GM23338 (cell line): ENCODE results near the gene DCLK1. TPM values are rescaled to one million over a fixed set of nuclear protein-coding genes. Genes with fewer than 3 reads are reported as not detected.
"Not testable (repeated sequence)": the region's sequence is repeated elsewhere in the genome, so short reads cannot be mapped to it uniquely, and the experiment has no call there.

Source experiments
- ATAC-seq: fragments of 200-7000 bp; cut with Tn5 transposase; 3 replicates; pipeline ENCODE4 v1.9.1; 2020
- DNase-seq: peaks from one replicate; pipeline ENCODE4 v3.0.0-alpha.2; 2015; ENCODE audit warnings: low spot score
- H2AFZ ChIP-seq: fragments of 200-600 bp; sonication (generic); 2 replicates; pipeline ENCODE4 v1.8.0; 2016; ENCODE audit warnings: antibody characterized with exemption, mild to moderate bottlenecking, moderate library complexity
- H3F3A ChIP-seq: fragments of 200-600 bp; sonication (generic); replicated peaks from 2 replicates; pipeline ENCODE4 v1.8.0; 2017; ENCODE audit warnings: antibody characterized with exemption, mixed run types, low read depth
- H3K27ac ChIP-seq: fragments of 200-600 bp; sonication (generic); 2 replicates; pipeline ENCODE4 v1.6.1; 2016; ENCODE audit warnings: low read depth
- H3K27me3 ChIP-seq: fragments of 200-600 bp; sonication (generic); 2 replicates; pipeline ENCODE4 v1.8.0; 2016; ENCODE audit warnings: mild to moderate bottlenecking, mixed run types, moderate library complexity; ENCODE audit not compliant: insufficient read depth
- H3K36me3 ChIP-seq: fragments of 200-600 bp; sonication (generic); 2 replicates; pipeline ENCODE4 v1.8.0; 2016; ENCODE audit warnings: mild to moderate bottlenecking; ENCODE audit not compliant: insufficient read depth
- H3K4me1 ChIP-seq: fragments of 200-600 bp; sonication (generic); 2 replicates; pipeline ENCODE4 v1.8.0; 2016; ENCODE audit warnings: mild to moderate bottlenecking, moderate library complexity; ENCODE audit not compliant: insufficient read depth
- H3K4me2 ChIP-seq: fragments of 200-600 bp; sonication (generic); 2 replicates; pipeline ENCODE4 v1.7.1; 2017; ENCODE audit warnings: mixed run types
- H3K4me3 ChIP-seq: fragments of 200-600 bp; sonication (generic); 2 replicates; pipeline ENCODE4 v1.6.1; 2016; ENCODE audit warnings: mixed run types
- H3K79me2 ChIP-seq: fragments of 200-600 bp; sonication (generic); replicated peaks from 2 replicates; pipeline ENCODE4 v1.8.0; 2017; ENCODE audit warnings: mild to moderate bottlenecking; ENCODE audit not compliant: insufficient read depth
- H3K9me2 ChIP-seq: fragments of 200-600 bp; sonication (generic); 2 replicates; pipeline ENCODE4 v1.8.0; 2017; ENCODE audit not compliant: insufficient read depth
- H4K20me1 ChIP-seq: fragments of 200-600 bp; sonication (generic); replicated peaks from 2 replicates; pipeline ENCODE4 v1.8.0; 2017; ENCODE audit warnings: mild to moderate bottlenecking; ENCODE audit not compliant: insufficient read depth
- H3K27ac Mint-ChIP-seq: 2 replicates; pipeline ENCODE4 v1.8.0; 2020; ENCODE audit warnings: inconsistent platforms, mild to moderate bottlenecking, moderate library complexity, mixed read lengths
- H3K27me3 Mint-ChIP-seq: 3 replicates; pipeline ENCODE4 v1.8.0; 2022; ENCODE audit warnings: low read depth, mild to moderate bottlenecking, moderate library complexity, mixed read lengths, inconsistent platforms; ENCODE audit not compliant: insufficient read depth, poor library complexity
- H3K36me3 Mint-ChIP-seq: 3 replicates; pipeline ENCODE4 v1.8.0; 2021; ENCODE audit warnings: low read depth, mild to moderate bottlenecking, inconsistent platforms, moderate library complexity, mixed read lengths
- H3K4me1 Mint-ChIP-seq: 3 replicates; pipeline ENCODE4 v1.8.0; 2020; ENCODE audit warnings: mild to moderate bottlenecking, inconsistent platforms, mixed read lengths
- H3K4me3 Mint-ChIP-seq: 3 replicates; pipeline ENCODE4 v1.8.0; 2021; ENCODE audit warnings: moderate library complexity, mild to moderate bottlenecking, inconsistent platforms, mixed read lengths
- H3K9me3 Mint-ChIP-seq: 3 replicates; pipeline ENCODE4 v1.8.0; 2020; ENCODE audit warnings: moderate library complexity, mild to moderate bottlenecking, inconsistent platforms, mixed read lengths
- CTCF ChIP-seq, 2 experiments: fragments of 200-600 bp in 1 of 2; sonication (generic) in 1 of 2; conservative IDR thresholded peaks; 2 replicates each; pipeline versions ENCODE4 v1.5.1 to v1.6.1; 2016 to 2017; ENCODE audit warnings: antibody characterized with exemption in 2 of 2, low read depth in 2 of 2, mild to moderate bottlenecking in 2 of 2, moderate library complexity in 1 of 2
- EZH2phosphoT487 ChIP-seq: fragments of 200-600 bp; sonication (generic); IDR thresholded peaks from one replicate; pipeline ENCODE4 v1.8.1; 2018; ENCODE audit warnings: antibody characterized with exemption; ENCODE audit not compliant: unreplicated experiment
- JUNB ChIP-seq: IDR thresholded peaks from one replicate; pipeline ENCODE4 v1.6.1; 2016; ENCODE audit warnings: antibody characterized with exemption; ENCODE audit not compliant: unreplicated experiment
- POLR2AphosphoS5 ChIP-seq: IDR thresholded peaks from 2 replicates; pipeline ENCODE4 v1.6.1; 2016; ENCODE audit warnings: antibody characterized with exemption, low read depth
- STAT1 ChIP-seq: IDR thresholded peaks from one replicate; pipeline ENCODE4 v1.6.1; 2016; ENCODE audit warnings: antibody characterized with exemption; ENCODE audit not compliant: unreplicated experiment
- ZNF462 ChIP-seq: fragments of 250-450 bp; sonication (Bioruptor Pico); IDR thresholded peaks from 2 replicates; pipeline ENCODE4 v1.5.0; 2020; ENCODE audit warnings: mild to moderate bottlenecking, moderate library complexity
- polyA plus RNA-seq: library from polyadenylated mRNA; unstranded; fragments of >200 nt; fragmentation: Nextera tagmentation; extraction: Ambion mirVana; gene quantifications from 2 replicates; pipeline ENCODE4 v1.2.1, GENCODE V29; 2016
- total RNA-seq: library from RNA; depleted of rRNA; stranded (reverse); fragments of >200 nt; shearing (Covaris generic); gene quantifications from 2 replicates; pipeline ENCODE4 v1.2.3, GENCODE V29; 2014
- TF ChIP-seq, protein P1 (sequence below): IDR thresholded peaks from one replicate; pipeline ENCODE4 v1.6.1; 2018; ENCODE audit warnings: antibody characterized with exemption; ENCODE audit not compliant: unreplicated experiment

Gene DCLK1
- total and polyA plus RNA-seq, 2 experiments from 2014 or later: 13.1 to 57.7 TPM

DNA sequence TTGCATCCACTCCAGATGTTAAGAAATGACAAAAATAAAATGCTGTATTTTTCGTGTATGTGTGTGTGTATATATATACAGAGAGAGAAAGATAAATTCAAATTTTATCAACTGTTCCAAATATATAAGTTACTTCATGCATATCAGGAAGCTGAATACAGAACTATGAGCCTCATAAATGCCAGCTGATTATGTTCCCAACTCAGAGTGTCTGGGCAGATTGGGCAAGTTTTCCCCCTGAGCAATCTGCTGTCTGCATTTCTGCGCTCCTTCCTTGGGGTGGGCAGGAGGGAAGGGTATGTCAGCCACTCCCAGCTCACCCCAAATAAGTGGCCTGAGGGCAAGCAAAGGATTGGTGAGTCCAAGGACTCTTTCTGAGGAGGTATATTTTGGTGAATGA lies 154.1 kb downstream of the DCLK1 start (continued):
- TF ChIP-seq POLR2AphosphoS5 (no peak), CTCF (conservative IDR thresholded peaks at IDR 0.05; ENCODE audit: low read depth in 2 of 2) (no peak)

GRCh38 chr13:35976126-35976525 lies 155.1 kb downstream of the DCLK1 start:
- DNase-seq (no peak), ATAC-seq (no peak)
- H3K36me3 Mint-ChIP-seq: peaks cover 38% of the 10 kb centered on the region
- Histone ChIP-seq H3K4me2 (no peak overlapping the region), H3K79me2 (no peaks in the 10 kb centered on the region), H3K36me3 (no peaks in the 10 kb centered on the region), H3K4me1 (peaks cover 16% of the 10 kb centered on the region), H3K4me3 (no peak overlapping the region), H3K9me2 (peaks cover 5% of the 10 kb centered on the region; the same call in 1 of the 2 replicates), H4K20me1 (no peaks in the 10 kb centered on the region), H2AFZ (no peak overlapping the region), H3K27ac (no peak overlapping the region), H3K27me3 (no peaks in the 10 kb centered on the region), H3F3A (no peaks in the 10 kb centered on the region)
- H3K4me1 Mint-ChIP-seq: peaks cover 12% of the 10 kb centered on the region; the same call in 2 of the 3 replicates
- H3K9me3 Mint-ChIP-seq: peaks cover 39% of the 10 kb centered on the region
- no peak for TF ChIP-seq JUNB
- no peak for TF ChIP-seq STAT1
- no peak for TF ChIP-seq ZNF462 (CRISPR knock-in tag)
- TF ChIP-seq, protein P1, sequence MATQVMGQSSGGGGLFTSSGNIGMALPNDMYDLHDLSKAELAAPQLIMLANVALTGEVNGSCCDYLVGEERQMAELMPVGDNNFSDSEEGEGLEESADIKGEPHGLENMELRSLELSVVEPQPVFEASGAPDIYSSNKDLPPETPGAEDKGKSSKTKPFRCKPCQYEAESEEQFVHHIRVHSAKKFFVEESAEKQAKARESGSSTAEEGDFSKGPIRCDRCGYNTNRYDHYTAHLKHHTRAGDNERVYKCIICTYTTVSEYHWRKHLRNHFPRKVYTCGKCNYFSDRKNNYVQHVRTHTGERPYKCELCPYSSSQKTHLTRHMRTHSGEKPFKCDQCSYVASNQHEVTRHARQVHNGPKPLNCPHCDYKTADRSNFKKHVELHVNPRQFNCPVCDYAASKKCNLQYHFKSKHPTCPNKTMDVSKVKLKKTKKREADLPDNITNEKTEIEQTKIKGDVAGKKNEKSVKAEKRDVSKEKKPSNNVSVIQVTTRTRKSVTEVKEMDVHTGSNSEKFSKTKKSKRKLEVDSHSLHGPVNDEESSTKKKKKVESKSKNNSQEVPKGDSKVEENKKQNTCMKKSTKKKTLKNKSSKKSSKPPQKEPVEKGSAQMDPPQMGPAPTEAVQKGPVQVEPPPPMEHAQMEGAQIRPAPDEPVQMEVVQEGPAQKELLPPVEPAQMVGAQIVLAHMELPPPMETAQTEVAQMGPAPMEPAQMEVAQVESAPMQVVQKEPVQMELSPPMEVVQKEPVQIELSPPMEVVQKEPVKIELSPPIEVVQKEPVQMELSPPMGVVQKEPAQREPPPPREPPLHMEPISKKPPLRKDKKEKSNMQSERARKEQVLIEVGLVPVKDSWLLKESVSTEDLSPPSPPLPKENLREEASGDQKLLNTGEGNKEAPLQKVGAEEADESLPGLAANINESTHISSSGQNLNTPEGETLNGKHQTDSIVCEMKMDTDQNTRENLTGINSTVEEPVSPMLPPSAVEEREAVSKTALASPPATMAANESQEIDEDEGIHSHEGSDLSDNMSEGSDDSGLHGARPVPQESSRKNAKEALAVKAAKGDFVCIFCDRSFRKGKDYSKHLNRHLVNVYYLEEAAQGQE: no peak
- no peak for TF ChIP-seq CTCF (conservative IDR thresholded peaks at IDR 0.05; ENCODE audit: low read depth in 2 of 2)
- no peak for TF ChIP-seq EZH2phosphoT487
- H3K4me3 Mint-ChIP-seq: no peak overlapping the region
- H3K27ac Mint-ChIP-seq: no peak overlapping the region
- peaks cover 7% of the 10 kb centered on the region for H3K27me3 Mint-ChIP-seq

GRCh38 chr13:35966951-35967350 lies 164.2 kb downstream of the DCLK1 start:
- not testable (repeated sequence) for ATAC-seq, H3K4me3 Mint-ChIP-seq, H3K27ac Mint-ChIP-seq, H3K4me3 ChIP-seq, H3K4me1 ChIP-seq, H3K4me2 ChIP-seq, H3K9me2 ChIP-seq, H3K79me2 ChIP-seq, H2AFZ ChIP-seq, H3K4me1 Mint-ChIP-seq, H4K20me1 ChIP-seq, H3K27me3 ChIP-seq, H3K36me3 ChIP-seq, H3K27me3 Mint-ChIP-seq, H3F3A ChIP-seq, DNase-seq, H3K27ac ChIP-seq
- peaks cover 28% of the 10 kb centered on the region for H3K36me3 Mint-ChIP-seq
- peaks cover 33% of the 10 kb centered on the region for H3K9me3 Mint-ChIP-seq
